GM19240 (cell line): Measurements from ENCODE around the gene RFXANK.

Experiments
- DNase-seq: peaks from one replicate; pipeline ENCODE4 v3.0.0; 2011; ENCODE audit warnings: low spot score; ENCODE audit not compliant: insufficient read length

RFXANK gene

DNA sequence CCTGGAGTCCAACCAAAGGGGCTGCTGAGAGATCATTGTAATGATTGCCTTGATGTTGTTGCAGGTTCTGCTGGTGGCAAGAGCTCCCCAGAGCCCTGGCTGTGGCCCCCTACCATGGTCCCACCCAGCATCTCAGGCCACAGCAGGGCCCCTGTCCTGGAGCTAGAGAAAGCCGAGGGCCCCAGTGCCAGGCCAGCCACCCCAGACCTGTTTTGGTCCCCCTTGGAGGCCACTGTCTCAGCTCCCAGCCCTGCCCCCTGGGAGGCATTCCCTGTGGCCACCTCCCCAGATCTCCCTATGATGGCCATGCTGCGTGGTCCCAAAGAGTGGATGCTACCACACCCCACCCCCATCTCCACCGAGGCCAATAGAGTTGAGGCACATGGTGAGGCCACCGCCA is 35.2 kb downstream of the RFXANK start:
- no peak for DNase-seq

GRCh38 chr19:19229701-19230100 is 37.6 kb downstream of the RFXANK start:
- DNase-seq = no peak

- DNase-seq = no peak
Observed at GRCh38 chr19:19230999-19231398, 38.9 kb downstream of the RFXANK start.

DNA sequence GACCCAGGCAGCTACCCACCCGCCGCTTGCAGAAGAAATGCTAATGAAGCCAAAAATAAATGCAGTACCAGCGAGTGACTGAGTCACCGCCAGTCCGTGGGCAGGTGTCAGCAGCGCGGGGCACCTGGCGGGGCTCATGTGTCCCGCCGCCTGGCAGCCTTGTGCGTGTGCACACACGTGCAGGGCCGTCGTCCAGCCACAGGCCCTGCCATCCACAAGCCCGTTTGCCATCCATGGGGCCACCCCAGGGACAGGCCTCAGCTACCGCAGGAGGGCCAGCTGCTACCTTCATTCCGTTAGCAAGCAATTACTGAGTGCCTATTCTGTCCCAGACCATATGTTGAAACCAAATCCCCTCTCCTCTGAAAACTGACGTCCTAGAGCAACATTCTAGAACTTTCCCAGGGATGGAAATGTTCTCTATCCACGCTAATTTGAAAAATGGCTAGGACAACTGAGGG is 40.2 kb downstream of the RFXANK start:
- no peak for DNase-seq

DNA sequence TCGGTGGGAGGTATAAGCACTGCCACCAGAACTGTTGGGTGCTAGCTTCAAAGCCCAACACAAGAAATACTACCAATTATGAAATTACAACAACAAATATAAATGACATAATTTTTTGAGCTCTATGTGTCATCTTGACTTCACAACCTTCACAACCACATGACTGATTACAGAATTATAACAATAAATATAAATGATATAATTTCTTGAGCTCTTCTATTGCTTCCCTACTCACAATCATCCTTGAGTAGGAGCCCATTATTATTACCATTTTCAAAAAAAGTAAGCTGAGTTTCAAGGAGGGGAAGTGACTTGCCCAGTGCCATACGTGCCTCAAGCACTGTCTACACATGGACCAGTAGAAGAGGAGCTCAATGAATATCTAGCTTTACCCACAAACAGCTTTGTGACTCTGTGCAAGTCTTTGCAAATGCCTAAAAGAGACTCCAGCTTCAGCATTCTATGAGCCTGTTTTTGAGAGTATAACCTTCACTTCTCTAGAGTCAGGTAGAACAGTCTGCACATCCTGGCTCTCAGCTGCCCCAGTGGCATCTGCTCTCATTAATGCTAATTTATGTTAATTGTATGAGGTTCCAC is 42.3 kb downstream of the RFXANK start:
- DNase-seq = no peak

DNA sequence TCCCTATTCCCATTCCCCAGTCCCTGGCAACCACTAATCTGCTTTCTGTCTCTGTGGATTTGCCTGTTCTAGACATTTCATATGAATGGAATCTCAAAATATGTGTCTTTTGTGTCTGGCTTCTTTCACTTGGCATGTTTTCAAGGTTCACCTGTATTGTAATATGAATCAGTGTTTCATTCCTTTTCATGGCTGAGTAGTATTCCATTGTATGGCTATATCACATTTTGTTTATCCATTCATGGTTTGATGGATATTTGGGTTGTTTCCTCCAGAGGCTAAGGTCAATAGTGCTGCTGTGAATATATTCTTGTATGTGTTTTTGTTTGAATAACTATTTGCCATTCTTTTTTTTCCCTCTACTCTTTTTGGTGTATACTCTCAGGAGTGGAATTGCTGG is 44.1 kb downstream of the RFXANK start:
- DNase-seq = no peak

DNA sequence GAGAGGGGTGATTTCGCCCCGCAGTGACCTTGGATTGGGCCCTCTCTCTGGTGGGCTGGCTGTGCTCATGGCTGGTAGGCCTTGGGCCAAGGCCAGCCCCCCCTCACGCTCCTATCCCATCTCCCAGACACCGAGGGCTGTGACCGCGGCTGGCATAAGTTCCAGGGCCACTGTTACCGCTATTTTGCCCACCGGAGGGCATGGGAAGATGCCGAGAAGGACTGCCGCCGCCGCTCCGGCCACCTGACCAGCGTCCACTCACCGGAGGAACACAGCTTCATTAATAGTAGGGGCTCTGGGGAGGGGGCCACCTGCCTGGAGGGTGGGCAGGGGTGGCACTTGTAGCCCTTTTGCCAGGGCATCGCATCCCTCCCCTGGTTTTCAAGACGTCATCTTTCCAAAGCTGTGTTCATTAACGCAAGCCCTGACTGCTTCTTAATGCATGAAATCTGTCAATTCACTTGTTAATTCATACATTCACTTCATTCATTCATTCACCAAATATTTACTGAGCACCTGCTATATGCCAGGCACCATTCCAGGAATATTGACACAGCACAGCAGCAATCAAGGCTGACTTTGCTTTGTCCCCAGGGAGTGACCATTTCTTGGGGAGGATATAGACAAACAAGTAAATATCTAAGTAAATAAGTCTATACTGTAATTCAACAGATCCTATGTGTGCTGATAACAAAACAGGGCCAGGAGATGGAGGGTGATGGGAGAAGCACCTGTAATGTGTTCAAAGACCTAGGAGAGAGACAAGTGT is 46.3 kb downstream of the RFXANK start:
- DNase-seq = no peak

- no peak for DNase-seq
Observed at GRCh38 chr19:19239675-19240074, 47.6 kb downstream of the RFXANK start.

DNA sequence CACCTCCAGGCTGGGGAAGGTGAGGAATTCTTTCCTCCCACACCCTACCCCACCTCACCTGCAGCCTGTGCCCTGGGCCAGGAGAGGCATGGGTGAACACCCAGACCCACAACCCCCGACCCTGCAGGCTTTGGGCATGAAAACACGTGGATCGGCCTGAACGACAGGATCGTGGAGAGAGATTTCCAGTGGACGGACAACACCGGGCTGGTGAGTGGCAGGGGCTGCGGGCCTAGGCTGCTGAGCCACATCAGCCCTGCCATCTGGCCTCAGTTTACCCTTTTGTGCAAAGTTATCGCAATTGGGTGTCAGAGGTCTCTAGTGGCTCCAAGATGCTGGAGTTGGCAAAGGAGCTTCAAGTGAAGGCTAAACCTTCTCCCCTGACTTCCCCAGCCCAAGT is 48.4 kb downstream of the RFXANK start:
- no peak for DNase-seq

DNA sequence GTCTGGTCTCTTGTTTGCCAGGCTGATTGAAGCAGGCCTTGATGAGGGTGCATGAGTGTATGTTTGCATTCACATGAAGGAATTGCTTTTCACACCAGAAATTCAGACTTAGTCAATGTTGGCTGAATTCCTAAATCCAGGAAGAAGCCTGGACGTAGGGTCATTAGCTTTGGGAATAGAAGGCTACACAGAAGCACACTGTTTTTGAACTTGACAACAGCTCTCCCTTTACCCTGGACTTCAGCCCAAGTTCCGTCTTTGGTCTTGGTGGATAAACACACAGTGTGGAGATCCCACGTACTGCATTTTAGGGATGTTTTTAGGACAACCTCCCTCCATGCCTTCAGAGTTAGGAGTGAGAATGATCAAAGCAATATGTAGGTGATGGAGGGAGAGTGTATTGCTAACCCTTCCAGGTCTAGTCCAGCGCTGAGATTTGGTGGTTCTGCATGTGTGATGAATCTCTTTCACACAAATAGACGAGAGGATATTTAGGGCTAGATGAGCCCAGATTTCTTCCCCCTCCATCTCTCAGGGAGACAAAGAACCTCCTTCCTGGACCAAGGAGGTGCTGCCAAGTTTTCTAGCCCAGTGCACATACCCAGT is 58.2 kb downstream of the RFXANK start:
- DNase-seq = no peak
